ENCODE results near the gene TAOK1.

The TAOK1 gene

DNA sequence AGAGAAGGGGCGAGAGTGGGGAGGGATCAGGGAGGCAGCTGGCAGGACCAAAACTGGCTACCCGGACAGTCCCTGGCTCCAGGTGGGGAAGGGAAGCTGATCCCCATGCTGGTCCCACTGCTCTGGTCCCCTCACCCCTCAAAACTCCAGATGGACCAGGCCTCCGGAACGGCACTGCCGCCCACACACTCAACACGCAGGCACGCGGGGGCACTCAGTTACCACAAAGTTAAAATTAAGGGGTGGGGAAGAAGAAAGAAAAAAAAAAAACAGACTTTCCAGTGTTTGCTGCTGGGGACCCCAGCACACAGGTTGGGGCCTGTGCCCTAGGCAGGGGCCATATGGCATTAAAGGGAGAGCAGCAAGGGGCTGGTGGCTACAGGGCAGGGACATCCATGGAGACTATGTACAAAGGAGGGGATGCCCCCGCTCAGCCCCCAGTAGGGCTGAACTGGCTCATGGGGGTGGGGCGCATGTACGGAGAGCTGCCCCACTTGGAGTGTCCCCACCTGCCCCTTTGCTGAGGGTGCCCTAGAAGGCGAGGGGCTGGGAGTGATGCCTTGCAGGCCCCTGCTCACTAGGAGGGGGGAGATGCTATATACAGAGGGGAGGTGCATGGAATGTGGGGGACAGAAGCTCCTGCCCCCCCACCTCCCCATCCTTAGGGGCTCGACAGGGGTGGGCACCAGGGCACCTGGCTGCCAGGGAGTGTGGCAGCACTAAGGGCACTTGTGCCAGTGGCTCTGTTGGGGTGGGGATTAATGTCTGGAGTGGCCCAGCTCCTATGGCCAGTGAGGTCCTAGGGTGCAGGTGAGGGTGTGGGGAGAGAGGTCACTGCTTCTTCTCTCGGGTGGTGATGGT, 183.9 kb downstream of the TAOK1 start:
- Histone ChIP-seq H3K36me3 (ENCODE audit: insufficient read depth, low read length) (peaks cover 75% of the 10 kb centered on the region), H3K4me3 (ENCODE audit: low read length) (no peak overlapping the region), H3K9me3 (ENCODE audit: low read length) (no peaks in the 10 kb centered on the region), H3K27me3 (ENCODE audit: insufficient read depth, low read length) (no peaks in the 10 kb centered on the region), H3K4me1 (ENCODE audit: insufficient read depth, low read length) (peaks cover 7% of the 10 kb centered on the region), H2AFZ (ENCODE audit: low read depth, low read length) (no peak overlapping the region)

DNA sequence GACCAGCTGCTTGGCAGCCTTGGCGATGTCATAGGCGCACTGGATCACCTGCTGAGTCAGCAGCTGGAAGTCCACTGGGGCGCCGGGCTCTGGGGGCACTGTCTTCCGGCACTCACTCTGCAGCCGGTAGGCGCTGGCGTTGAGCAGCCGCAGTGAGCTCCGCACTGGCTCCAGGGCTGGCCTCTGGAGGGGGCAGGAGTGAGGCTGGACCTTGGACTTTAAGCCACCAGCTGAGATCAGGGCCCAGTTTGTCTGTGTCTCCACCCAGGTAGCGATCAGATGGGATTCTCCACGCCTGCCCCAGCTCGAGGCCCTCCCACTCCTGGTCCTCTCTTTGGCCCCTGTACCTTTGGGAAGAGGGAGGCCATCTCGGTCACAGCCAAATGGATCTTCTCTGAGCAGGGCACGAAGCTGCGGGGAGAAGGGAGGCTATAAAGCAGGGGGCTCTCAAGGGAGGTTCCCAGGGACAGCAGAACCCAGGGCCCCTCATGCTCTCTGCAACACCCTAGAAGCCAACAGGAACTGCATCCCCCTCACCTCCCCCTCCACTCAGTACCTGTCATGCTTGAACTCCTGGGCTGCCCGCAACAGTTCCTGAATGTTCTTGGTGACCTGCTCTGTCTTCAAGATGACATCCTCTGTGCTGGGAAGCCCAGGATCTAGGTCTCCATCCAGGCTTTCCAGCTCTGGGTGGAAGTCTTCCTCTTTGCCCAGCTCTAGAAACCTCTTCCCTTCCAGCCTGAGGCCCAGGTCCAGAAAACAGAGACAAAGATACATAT, 184.8 kb downstream of the TAOK1 start:
- no peak overlapping the region for H2AFZ ChIP-seq (ENCODE audit: low read depth, low read length)
- no peak overlapping the region for H3K4me3 ChIP-seq (ENCODE audit: low read length)
- H3K36me3 ChIP-seq (ENCODE audit: insufficient read depth, low read length) = peaks cover 75% of the 10 kb centered on the region
- no peaks in the 10 kb centered on the region for H3K27me3 ChIP-seq (ENCODE audit: insufficient read depth, low read length)
- no peaks in the 10 kb centered on the region for H3K9me3 ChIP-seq (ENCODE audit: low read length)
- no peaks in the 10 kb centered on the region for H3K4me1 ChIP-seq (ENCODE audit: insufficient read depth, low read length)

DNA sequence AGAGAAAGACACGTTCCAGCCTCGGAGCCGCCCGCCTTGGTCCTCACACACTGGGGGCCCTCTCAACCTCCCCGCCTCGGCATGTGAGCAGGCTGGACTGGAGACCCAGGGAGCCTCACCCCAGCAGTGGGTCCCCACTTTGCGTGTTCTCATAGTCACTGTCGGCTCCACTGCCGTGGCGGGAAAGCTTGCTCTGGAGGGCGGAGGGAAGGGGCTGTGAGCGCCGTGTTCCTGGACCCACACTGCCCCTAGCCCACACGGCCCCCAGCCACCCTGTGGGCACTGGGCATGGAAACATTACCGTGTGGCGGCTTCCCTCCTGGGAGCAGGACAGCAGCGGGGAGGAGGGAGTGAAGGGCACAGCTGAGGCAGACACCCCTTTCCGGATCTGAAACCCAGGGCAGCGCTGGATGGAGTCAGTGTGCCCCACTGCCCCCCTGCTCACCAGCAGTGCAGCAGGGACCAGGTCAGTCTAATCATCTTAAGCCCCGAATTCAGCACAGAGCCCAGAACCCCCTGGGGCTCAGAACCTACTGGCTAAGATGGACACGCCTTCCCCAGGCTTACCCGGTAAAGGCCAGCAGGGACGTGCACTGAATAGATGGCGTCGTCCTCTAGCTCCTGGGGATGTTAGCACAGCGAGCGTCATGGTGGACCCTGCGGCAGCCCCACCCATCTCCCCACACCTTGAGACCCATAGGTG, 185.5 kb downstream of the TAOK1 start:
- no peak overlapping the region for H3K4me3 ChIP-seq (ENCODE audit: low read length)
- H3K27me3 ChIP-seq (ENCODE audit: insufficient read depth, low read length) = no peaks in the 10 kb centered on the region
- peaks cover 75% of the 10 kb centered on the region for H3K36me3 ChIP-seq (ENCODE audit: insufficient read depth, low read length)
- no peaks in the 10 kb centered on the region for H3K9me3 ChIP-seq (ENCODE audit: low read length)
- no peaks in the 10 kb centered on the region for H3K4me1 ChIP-seq (ENCODE audit: insufficient read depth, low read length)
- no peak overlapping the region for H2AFZ ChIP-seq (ENCODE audit: low read depth, low read length)

DNA sequence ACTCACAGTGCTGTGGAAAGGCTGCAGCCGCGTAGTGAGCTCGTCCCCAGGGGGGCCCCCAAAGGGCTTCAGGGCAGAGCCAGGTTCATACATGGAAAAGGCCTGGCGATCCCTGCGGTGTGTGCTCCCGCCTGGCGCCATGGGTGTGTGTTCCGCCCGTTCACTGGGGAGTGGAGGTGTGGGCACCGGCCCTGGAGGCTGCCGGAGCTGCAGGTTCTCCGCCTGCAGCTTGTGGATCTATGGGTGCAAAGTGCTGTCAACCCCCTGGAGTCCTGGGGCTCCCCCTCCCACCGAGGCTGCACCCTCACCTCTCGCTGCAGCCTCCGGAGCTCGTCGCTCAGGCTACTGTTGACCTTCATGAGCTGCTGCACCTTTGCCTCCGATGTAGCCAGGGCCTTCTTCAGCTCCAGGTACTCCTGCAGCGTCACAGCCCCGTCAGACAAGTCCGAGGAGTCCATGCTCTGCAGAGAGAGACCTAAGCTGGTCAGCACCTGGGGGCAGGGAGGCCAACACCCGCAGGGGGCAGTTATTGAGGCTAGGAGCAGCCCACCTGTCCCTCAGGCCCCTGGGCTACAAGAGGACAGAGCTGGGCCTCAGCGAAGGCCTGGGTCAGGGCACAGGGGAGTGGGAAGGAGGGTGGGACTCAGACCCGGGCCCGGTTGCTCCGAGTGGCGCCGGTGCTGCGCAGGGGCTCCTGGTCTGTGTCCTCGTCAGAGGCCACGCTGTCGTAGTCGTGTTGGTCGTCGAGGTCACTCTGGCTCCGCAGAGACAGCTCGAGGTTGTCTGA, 186.2 kb downstream of the TAOK1 start:
- Histone ChIP-seq H3K4me3 (ENCODE audit: low read length) (no peak overlapping the region), H3K27me3 (ENCODE audit: insufficient read depth, low read length) (no peaks in the 10 kb centered on the region), H3K9me3 (ENCODE audit: low read length) (no peaks in the 10 kb centered on the region), H2AFZ (ENCODE audit: low read depth, low read length) (no peak overlapping the region), H3K4me1 (ENCODE audit: insufficient read depth, low read length) (peaks cover 4% of the 10 kb centered on the region), H3K36me3 (ENCODE audit: insufficient read depth, low read length) (peaks cover 74% of the 10 kb centered on the region)

DNA sequence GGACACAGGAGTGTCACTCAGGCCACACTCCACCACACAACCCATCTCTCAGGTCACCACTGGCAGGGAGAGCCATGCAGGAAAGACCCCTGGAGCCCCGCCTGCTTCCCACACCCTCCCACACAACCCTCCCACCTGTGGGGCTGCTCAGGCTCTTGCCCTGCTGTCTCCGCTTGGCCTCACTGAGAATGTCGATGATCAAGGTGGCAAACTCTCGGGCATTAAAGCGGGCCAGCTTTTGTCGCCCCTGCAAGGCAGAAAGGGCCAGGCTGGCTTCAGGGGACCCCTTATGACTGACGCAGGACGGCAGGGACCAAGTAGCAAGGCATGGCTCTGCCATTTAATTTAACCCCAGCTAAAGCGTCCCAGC, 186.8 kb downstream of the TAOK1 start:
- Histone ChIP-seq H3K4me1 (ENCODE audit: insufficient read depth, low read length) (peaks cover 6% of the 10 kb centered on the region), H2AFZ (ENCODE audit: low read depth, low read length) (no peak overlapping the region), H3K9me3 (ENCODE audit: low read length) (no peaks in the 10 kb centered on the region), H3K36me3 (ENCODE audit: insufficient read depth, low read length) (peaks cover 71% of the 10 kb centered on the region), H3K4me3 (ENCODE audit: low read length) (no peak overlapping the region), H3K27me3 (ENCODE audit: insufficient read depth, low read length) (no peaks in the 10 kb centered on the region)

DNA sequence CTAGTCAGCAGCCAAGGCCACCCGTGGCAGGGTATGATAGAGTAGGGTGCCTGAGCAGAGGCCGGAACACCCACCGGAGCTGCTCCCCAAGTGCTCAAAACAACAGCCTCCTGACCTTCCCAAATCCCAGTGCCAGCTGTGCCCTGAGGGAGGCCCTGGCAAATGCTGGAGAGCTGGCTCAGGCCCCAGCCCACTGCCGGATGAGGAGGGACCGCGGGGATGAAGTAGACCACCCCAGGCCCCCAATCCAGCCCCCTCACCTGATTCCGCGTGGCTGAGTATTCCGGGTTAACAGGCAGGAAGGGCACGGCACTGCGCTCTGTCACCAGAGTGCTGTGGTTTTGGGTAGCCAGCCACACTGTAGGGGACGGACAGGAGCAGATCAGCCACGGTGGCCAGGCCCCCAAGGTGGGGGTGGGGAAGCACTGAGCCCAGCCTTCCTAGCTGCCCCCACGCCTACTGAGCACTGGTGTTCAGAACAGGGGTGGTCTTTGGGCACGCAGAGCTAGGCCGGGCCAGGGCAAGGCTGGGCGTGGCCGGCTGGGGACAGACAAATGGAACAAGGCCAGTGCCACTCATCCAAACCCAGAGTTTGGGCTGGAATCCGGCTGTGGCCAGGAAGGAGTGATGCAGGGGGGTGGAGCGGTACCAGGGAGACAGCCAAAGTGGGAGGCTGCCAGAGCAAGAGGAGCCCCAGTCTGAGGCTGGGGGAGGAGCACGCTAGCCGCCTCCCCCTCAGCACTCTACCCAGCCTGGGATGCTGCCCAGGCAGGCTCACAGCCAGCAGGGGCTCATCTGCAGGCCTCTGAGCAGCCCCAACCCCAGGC, 187.4 kb downstream of the TAOK1 start:
- no peaks in the 10 kb centered on the region for H3K27me3 ChIP-seq (ENCODE audit: insufficient read depth, low read length)
- H3K4me1 ChIP-seq (ENCODE audit: insufficient read depth, low read length) = peaks cover 6% of the 10 kb centered on the region
- H3K4me3 ChIP-seq (ENCODE audit: low read length) = no peak overlapping the region
- H3K36me3 ChIP-seq (ENCODE audit: insufficient read depth, low read length) = peaks cover 72% of the 10 kb centered on the region
- H2AFZ ChIP-seq (ENCODE audit: low read depth, low read length) = no peak overlapping the region
- no peaks in the 10 kb centered on the region for H3K9me3 ChIP-seq (ENCODE audit: low read length)

DNA sequence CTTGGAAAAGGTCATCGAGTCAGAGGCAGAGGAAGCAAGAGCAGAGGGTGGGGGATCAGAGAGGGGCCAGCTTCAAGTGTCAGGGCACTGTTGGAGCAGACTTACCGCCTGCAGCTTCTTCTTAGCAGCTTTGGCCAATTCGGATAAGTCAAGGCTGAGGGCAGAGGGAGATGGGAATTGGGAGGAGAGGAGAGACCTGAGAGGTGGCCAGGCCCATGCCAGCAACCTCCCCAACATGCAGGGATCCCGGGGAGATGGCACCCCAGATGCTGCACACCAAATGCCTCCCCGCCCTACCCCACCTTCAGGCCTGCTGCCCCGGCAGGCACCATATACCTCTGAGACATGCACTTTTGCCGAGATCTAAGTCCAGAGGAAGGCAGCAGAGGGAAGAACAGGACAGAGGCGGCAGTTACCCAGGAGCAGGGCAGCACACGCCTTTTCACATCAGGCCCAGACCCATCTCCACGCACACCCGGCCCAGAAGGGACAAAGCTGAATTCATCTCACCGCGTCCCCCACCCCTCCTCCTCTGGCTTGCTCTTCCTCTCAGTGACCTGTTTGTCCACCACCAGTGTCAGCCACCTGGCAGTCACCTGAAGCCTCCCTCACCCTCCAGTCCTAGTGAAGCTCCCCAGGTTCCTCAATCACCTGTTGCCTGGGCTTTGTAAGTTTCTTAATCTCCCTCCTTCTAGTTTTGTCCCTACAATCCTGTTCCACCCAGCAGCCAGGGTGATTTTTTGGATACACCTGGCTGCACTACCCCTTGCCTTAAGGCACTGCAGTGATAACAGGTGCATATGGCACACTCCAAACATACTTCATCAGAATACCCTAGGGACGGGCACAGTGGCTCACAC, 188.7 kb downstream of the TAOK1 start:
- H3K27me3 ChIP-seq (ENCODE audit: insufficient read depth, low read length) = no peaks in the 10 kb centered on the region
- no peak overlapping the region for H2AFZ ChIP-seq (ENCODE audit: low read depth, low read length)
- no peaks in the 10 kb centered on the region for H3K9me3 ChIP-seq (ENCODE audit: low read length)
- H3K4me3 ChIP-seq (ENCODE audit: low read length) = no peak overlapping the region
- H3K36me3 ChIP-seq (ENCODE audit: insufficient read depth, low read length) = peaks cover 69% of the 10 kb centered on the region
- peaks cover 6% of the 10 kb centered on the region for H3K4me1 ChIP-seq (ENCODE audit: insufficient read depth, low read length)

DNA sequence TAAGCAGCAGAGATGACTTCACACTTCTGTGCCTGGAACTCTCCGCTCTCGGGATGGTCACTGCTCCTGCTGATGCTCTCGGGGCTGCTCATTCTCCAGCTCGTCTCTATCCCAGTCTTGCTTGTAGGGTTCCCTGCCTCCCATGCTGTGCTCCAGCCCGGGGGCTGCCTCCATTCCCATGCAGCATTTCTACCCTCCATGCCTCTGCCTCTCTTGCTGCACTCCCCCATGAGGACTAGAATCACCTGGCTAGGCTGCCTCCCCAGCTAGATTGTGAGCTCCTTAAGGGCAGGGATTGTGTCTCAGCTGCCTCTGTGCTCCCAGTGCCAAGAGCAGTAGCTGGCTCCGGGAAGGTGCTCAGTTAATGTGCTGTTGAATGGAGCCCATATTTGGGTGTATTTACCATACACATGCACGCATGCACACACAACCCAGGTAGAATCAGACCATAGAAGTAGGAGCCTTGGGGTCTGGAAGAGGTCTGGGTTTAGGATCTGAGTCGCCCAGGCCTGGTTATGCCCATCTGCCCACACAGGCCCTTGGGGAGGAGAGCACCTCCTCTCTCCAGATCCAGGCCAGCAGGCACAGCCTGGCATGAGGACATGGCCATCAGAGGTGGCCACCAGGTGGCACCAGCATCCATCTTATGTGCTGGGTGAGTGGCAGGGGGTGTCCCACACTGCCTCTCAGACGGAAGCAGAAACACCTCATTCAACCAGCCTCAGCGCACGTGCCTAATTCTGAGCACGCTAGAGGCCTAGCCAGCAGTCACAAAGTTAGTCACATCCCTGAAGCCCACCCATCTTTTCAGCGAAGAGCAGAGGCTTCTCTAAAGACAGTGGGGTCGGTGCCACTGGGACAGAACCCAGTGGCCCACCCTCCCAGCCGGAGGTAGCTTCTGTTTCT, 190.0 kb downstream of the TAOK1 start:
- H3K4me1 ChIP-seq (ENCODE audit: insufficient read depth, low read length) = peaks cover 15% of the 10 kb centered on the region
- no peaks in the 10 kb centered on the region for H3K9me3 ChIP-seq (ENCODE audit: low read length)
- peaks cover 56% of the 10 kb centered on the region for H3K36me3 ChIP-seq (ENCODE audit: insufficient read depth, low read length)
- no peaks in the 10 kb centered on the region for H3K27me3 ChIP-seq (ENCODE audit: insufficient read depth, low read length)
- H2AFZ ChIP-seq (ENCODE audit: low read depth, low read length) = no peak overlapping the region
- no peak overlapping the region for H3K4me3 ChIP-seq (ENCODE audit: low read length)

DNA sequence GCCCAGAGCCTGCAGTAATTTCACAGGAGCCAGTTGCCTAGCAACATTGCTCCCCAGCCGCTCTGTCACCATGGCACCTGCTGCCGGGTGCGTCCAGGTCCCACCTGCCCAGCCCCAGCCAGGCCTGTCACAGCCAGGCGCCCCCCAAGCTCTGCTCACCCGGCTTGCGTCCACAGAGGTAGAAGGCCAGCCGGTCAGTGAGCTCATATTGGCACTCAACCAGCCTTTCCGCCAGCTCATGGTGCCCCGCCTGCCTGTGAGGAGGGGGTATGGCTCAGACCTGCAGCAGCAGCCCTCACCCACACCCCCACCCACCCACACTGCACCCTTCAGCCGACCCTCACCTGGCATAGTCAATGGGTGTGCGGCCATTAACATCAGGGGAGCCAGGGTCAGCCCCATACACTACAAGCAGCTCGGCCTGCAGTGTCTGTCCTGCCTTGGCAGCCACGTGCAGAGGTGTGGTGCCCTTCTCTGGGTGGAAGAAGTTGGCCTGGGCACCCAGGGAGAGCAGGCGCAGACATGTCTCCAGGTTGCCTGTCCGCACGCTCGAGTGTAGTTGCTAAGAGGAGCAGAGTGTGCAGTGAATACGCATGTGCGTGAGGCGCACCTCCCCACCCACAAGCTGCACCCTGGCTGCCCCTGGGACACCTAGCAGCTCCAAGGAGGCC, 191.6 kb downstream of the TAOK1 start:
- Histone ChIP-seq H3K4me3 (ENCODE audit: low read length) (no peak overlapping the region), H3K9me3 (ENCODE audit: low read length) (no peaks in the 10 kb centered on the region), H3K4me1 (ENCODE audit: insufficient read depth, low read length) (peaks cover 18% of the 10 kb centered on the region), H2AFZ (ENCODE audit: low read depth, low read length) (no peak overlapping the region), H3K27me3 (ENCODE audit: insufficient read depth, low read length) (no peaks in the 10 kb centered on the region), H3K36me3 (ENCODE audit: insufficient read depth, low read length) (peaks cover 41% of the 10 kb centered on the region)

DNA sequence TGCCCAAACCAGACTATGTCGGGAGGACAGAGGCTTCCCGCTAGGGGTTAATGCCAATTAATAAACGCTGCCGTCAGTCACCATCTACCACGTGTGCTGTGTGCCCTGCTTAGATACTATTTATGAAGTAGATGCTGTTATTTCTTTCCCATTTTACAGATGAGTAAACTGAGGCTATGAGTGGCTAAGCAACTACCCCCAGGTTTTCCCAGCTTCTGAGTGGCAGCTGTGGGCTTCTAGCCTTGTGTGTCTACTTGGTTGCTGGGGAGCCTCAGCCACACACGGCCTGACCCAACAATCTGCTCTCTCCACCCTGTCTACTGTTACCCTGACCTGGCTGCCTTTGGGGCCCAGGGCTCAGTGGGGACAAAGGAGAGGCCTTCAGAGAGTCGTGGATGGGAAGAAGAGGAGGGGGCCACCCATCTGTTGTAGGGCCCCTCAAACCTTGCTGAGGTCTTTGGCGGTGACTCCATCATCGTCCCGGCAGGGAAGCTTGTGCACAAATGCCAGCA, 192.1 kb downstream of the TAOK1 start:
- Histone ChIP-seq H2AFZ (ENCODE audit: low read depth, low read length) (no peak overlapping the region), H3K9me3 (ENCODE audit: low read length) (no peaks in the 10 kb centered on the region), H3K27me3 (ENCODE audit: insufficient read depth, low read length) (no peaks in the 10 kb centered on the region), H3K4me3 (ENCODE audit: low read length) (no peak overlapping the region), H3K4me1 (ENCODE audit: insufficient read depth, low read length) (peaks cover 24% of the 10 kb centered on the region), H3K36me3 (ENCODE audit: insufficient read depth, low read length) (peaks cover 36% of the 10 kb centered on the region)
